Spleen (tissue), 11 donors: ENCODE results near the gene ICOS. TPM values are rescaled to one million over a fixed set of nuclear protein-coding genes. Genes with fewer than 3 reads are reported as not detected.

Experiments
- DNase-seq: peaks from one replicate; pipeline ENCODE4 v3.0.0-alpha.2; 2020
- H3K27ac ChIP-seq, 8 donors: fragments of 200-600 bp; sonication (generic) in 7 of 8; 1 replicate in 4 of 8; 2 replicates in 4 of 8; pipeline versions ENCODE4 v1.5.0 to v1.8.0; 2016 to 2021; ENCODE audit warnings: inconsistent platforms in 4 of 8, mild to moderate bottlenecking in 4 of 8, moderate library complexity in 1 of 8
- H3K27me3 ChIP-seq, 7 donors: fragments of 200-600 bp; sonication (generic) in 6 of 7; replicated peaks in 1 of 7; 1 replicate in 4 of 7; 2 replicates in 3 of 7; pipeline versions ENCODE4 v1.5.0 to v1.8.0; 2016 to 2021; ENCODE audit warnings: inconsistent platforms in 3 of 7, mild to moderate bottlenecking in 1 of 7
- H3K36me3 ChIP-seq, 6 donors: fragments of 200-600 bp; sonication (generic) in 5 of 6; 1 replicate in 4 of 6; 2 replicates in 2 of 6; pipeline versions ENCODE4 v1.5.0 to v1.8.0; 2016 to 2021; ENCODE audit warnings: inconsistent platforms in 2 of 6
- H3K4me1 ChIP-seq, 6 donors: fragments of 200-600 bp; sonication (generic) in 5 of 6; 1 replicate in 3 of 6; 2 replicates in 3 of 6; pipeline versions ENCODE4 v1.5.0 to v1.8.0; 2016 to 2021; ENCODE audit warnings: inconsistent platforms in 3 of 6
- H3K4me3 ChIP-seq, 8 donors: fragments of 200-600 bp; sonication (generic) in 7 of 8; 1 replicate in 4 of 8; 2 replicates in 4 of 8; pipeline versions ENCODE4 v1.5.0 to v1.8.0; 2016 to 2021; ENCODE audit warnings: inconsistent platforms in 4 of 8, mild to moderate bottlenecking in 4 of 8, moderate library complexity in 2 of 8
- H3K9me3 ChIP-seq, 8 donors: fragments of 200-600 bp; sonication (generic) in 7 of 8; 1 replicate in 4 of 8; 2 replicates in 4 of 8; pipeline versions ENCODE4 v1.5.0 to v1.8.0; 2016 to 2021; ENCODE audit warnings: inconsistent platforms in 4 of 8
- POLR2A ChIP-seq, 3 donors: fragments of 450-650 bp; IDR thresholded peaks; one replicate each; pipeline ENCODE4 v1.5.1; 2017; ENCODE audit warnings: antibody characterized with exemption in 3 of 3, mild to moderate bottlenecking in 1 of 3
- POLR2AphosphoS5 ChIP-seq, 3 donors: sonication (generic); formaldehyde crosslinking; IDR thresholded peaks; one replicate each; pipeline ENCODE4 v1.5.1; 2017; ENCODE audit warnings: antibody characterized with exemption in 3 of 3
- WGBS, 5 donors: extraction: QIAGEN DNeasy Blood & Tissue Kit in 3 of 5; methylation state at CpG; one replicate each; pipeline versions ENCODE4 v1.1.5 to v1.1.7; 2013 to 2018; 5-methylcytosine and 5-hydroxymethylcytosine counted together
- intact Hi-C: fragments of 100-400 bp; cut with DNase I; formaldehyde crosslinking; loops from one replicate; pipeline ENCODE4 v1.15.0; 2023; ENCODE audit warnings: low total_unique reads
- polyA plus RNA-seq, 3 donors: library from polyadenylated mRNA; stranded (reverse); fragments of 200-250 nt; gene quantifications; one replicate each; pipeline ENCODE4 v1.2.1, GENCODE V29; 2013
- total RNA-seq, 7 donors: library from RNA; depleted of rRNA in 3 of 7; stranded (reverse); fragments of >200 nt in 3 of 7; fragmentation: NEBNext Ultra II Directional in 4 of 7; extraction: Animal tissue kit (Norgen Biotek cat#: 25700) in 4 of 7; gene quantifications; one replicate each; pipeline versions ENCODE4 v1.1.0 to v1.2.1, GENCODE V29; 2016 to 2021
- TF ChIP-seq, protein P1 (sequence below), 11 experiments: fragments of 200-600 bp in 7 of 11; fragments of 450-650 bp in 4 of 11; sonication (generic) in 4 of 11; IDR thresholded peaks in 8 of 11; conservative IDR thresholded peaks in 3 of 11; 1 replicate in 7 of 11; 2 replicates in 4 of 11; pipeline versions ENCODE4 v1.4.0 to v1.8.0; 2016 to 2021; ENCODE audit warnings: antibody characterized with exemption in 11 of 11, inconsistent platforms in 4 of 11, mild to moderate bottlenecking in 1 of 11
- donor health status: healthy with polysubstance abuse.
- donor health status: DM: no; HTN: no; CAD: no; lungs with moderate emphysema.
- donor health status: DM: no; HTN: no; CAD: no.
- donor health status: Bipolar disorder and iron deficiency.
- donor health status: healthy.
- donor health status: DM: no; HTN: no; CAD: no.
- donor health status: DM: yes; HTN: yes; CAD: no.

ICOS gene
- total and polyA plus RNA-seq, 10 donors, result 1.2 to 5.0 (median 3.6) TPM

GRCh38 chr2:203934041-203934492, 2.5 kb upstream of the ICOS start:
- Histone ChIP-seq H3K27me3 (no peaks in the 10 kb centered on the region), H3K9me3 (no peaks in the 10 kb centered on the region), H3K4me1 (peaks cover 0 to 28% (median 2%) of the 10 kb centered on the region in 6 donors), H3K4me3 (no peak overlapping the region), H3K36me3 (no peaks in the 10 kb centered on the region), H3K27ac (peak overlapping the region in 6 of 8 donors; percentile 15 to 72 (median 50))
- intact Hi-C loops, result no loop called here
- DNase-seq, result no peak
- 48 to 64% (median 56%) methylated on average over 5 of the region's 5 CpGs for WGBS, 5 donors
- TF ChIP-seq POLR2AphosphoS5 (IDR thresholded peaks at IDR 0.05), result no peak
- TF ChIP-seq, protein P1, sequence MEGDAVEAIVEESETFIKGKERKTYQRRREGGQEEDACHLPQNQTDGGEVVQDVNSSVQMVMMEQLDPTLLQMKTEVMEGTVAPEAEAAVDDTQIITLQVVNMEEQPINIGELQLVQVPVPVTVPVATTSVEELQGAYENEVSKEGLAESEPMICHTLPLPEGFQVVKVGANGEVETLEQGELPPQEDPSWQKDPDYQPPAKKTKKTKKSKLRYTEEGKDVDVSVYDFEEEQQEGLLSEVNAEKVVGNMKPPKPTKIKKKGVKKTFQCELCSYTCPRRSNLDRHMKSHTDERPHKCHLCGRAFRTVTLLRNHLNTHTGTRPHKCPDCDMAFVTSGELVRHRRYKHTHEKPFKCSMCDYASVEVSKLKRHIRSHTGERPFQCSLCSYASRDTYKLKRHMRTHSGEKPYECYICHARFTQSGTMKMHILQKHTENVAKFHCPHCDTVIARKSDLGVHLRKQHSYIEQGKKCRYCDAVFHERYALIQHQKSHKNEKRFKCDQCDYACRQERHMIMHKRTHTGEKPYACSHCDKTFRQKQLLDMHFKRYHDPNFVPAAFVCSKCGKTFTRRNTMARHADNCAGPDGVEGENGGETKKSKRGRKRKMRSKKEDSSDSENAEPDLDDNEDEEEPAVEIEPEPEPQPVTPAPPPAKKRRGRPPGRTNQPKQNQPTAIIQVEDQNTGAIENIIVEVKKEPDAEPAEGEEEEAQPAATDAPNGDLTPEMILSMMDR (IDR thresholded peaks at IDR 0.05 in 8 of 11, conservative IDR thresholded peaks at IDR 0.05 in 3 of 11), result no peak
- no peak for TF ChIP-seq POLR2A (IDR thresholded peaks at IDR 0.05)

- no peak for DNase-seq
- TF ChIP-seq POLR2A (IDR thresholded peaks at IDR 0.05) (no peak), POLR2AphosphoS5 (IDR thresholded peaks at IDR 0.05) (no peak)
- TF ChIP-seq, protein P1 (IDR thresholded peaks at IDR 0.05 in 8 of 11, conservative IDR thresholded peaks at IDR 0.05 in 3 of 11), result no peak
- H3K9me3 ChIP-seq, result no peaks in the 10 kb centered on the region
- H3K27ac ChIP-seq, result peak overlapping the region in 5 of 8 donors; percentile 41 to 72 (median 55)
- no peaks in the 10 kb centered on the region for H3K27me3 ChIP-seq
- H3K4me1 ChIP-seq, result peaks cover 0 to 28% (median 2%) of the 10 kb centered on the region in 6 donors
- no peaks in the 10 kb centered on the region for H3K36me3 ChIP-seq
- 77 to 92% (median 81%) methylated on average over 8 of the region's 8 CpGs for WGBS, 5 donors
- no peak overlapping the region for H3K4me3 ChIP-seq
- intact Hi-C loops, result no loop called here
These were observed 1.7 kb upstream of the ICOS start for GRCh38 chr2:203934711-203935438.

GRCh38 chr2:203935568-203935967, 995 bp upstream of the ICOS start:
- TF ChIP-seq POLR2AphosphoS5 (IDR thresholded peaks at IDR 0.05), result no peak
- TF ChIP-seq, protein P1 (IDR thresholded peaks at IDR 0.05 in 8 of 11, conservative IDR thresholded peaks at IDR 0.05 in 3 of 11), result no peak
- TF ChIP-seq POLR2A (IDR thresholded peaks at IDR 0.05), result no peak
- Histone ChIP-seq H3K4me1 (peaks cover 0 to 28% (median 2%) of the 10 kb centered on the region in 6 donors), H3K27ac (peak overlapping the region in 4 of 8 donors; percentile 43 to 72 (median 58)), H3K36me3 (no peaks in the 10 kb centered on the region), H3K27me3 (no peaks in the 10 kb centered on the region), H3K9me3 (no peaks in the 10 kb centered on the region), H3K4me3 (no peak overlapping the region)
- intact Hi-C loops, result no loop called here
- no peak for DNase-seq
- WGBS, 5 donors, result 90 to 97% (median 93%) methylated on average over 4 of the region's 4 CpGs

GRCh38 chr2:203936949-203937348, 386 bp downstream of the ICOS start:
- Histone ChIP-seq H3K4me3 (peak overlapping the region; percentile 3 to 57 (median 21)), H3K27me3 (no peaks in the 10 kb centered on the region), H3K9me3 (no peaks in the 10 kb centered on the region), H3K4me1 (peaks cover 0 to 37% (median 2%) of the 10 kb centered on the region in 6 donors), H3K36me3 (no peaks in the 10 kb centered on the region), H3K27ac (peak overlapping the region; percentile 10 to 69 (median 47))
- 54 to 76% (median 71%) methylated on average over 1 of the region's 1 CpG for WGBS, 5 donors
- intact Hi-C loops, result no loop called here
- no peak for DNase-seq
- no peak for TF ChIP-seq POLR2A (IDR thresholded peaks at IDR 0.05)
- TF ChIP-seq POLR2AphosphoS5 (IDR thresholded peaks at IDR 0.05), result no peak
- TF ChIP-seq, protein P1 (IDR thresholded peaks at IDR 0.05 in 8 of 11, conservative IDR thresholded peaks at IDR 0.05 in 3 of 11), result no peak
